NCI-H524 (cell line): ENCODE measurements around the gene NECTIN1.

Source experiments
- DNase-seq, 2 experiments: peaks; one replicate each; lab custom pipeline; 2025; lab: John Stamatoyannopoulos, UW

NECTIN1 gene

DNA sequence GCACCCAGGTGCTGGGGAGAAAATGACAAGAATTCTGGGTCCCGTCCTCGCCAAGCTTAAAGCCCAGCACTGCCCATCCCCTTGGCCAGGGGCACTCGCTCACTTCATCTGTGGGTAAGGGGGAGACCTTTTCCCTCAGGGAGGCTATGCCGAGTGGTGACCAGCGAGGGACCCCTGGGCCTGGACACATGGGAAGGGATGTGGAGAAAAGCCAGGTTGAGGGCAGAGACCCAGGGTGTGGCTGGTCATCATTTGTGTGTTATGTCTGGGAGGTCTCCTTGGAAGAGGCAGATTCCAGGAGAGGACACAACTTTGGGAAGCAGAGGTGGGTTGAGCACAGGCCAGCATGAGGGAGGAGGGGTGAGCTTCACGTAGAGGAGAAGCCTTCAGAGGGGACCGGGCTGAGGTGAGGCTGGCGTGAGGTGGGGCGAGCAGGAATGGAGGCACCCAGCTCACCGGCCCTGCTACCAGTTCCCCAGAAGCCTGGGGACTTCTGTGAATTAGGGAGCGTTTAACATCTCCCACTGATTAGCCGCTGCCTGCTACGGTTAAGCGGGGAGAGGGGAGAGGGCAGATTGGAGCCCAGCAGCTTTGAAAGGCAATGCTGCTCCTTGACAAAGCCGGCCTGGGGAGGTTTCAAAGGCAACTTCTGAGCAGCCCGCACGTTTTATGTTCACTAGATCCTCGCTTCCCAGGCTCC lies 25.8 kb upstream of the NECTIN1 start:
- DNase-seq = no peak

DNA sequence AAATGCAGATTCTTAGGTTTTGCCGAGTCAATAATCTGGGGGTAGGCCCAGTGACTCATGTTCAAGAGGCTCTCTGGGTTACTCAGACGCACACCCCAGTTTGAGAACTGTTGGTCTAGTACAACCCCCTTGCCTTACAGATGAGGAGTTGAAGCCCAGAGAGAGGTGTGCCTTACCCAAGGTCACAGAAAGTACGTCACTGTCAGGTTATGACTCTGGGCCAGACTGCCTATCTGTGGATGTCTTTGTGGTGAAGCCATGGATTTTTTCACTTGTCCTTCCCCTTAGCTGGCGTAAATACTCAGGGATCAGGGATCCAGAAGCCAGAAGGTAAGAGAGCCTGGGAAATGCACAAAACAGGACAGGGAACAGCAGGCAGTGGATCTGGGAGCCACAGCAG lies 25.2 kb upstream of the NECTIN1 start:
- DNase-seq = no peak

DNA sequence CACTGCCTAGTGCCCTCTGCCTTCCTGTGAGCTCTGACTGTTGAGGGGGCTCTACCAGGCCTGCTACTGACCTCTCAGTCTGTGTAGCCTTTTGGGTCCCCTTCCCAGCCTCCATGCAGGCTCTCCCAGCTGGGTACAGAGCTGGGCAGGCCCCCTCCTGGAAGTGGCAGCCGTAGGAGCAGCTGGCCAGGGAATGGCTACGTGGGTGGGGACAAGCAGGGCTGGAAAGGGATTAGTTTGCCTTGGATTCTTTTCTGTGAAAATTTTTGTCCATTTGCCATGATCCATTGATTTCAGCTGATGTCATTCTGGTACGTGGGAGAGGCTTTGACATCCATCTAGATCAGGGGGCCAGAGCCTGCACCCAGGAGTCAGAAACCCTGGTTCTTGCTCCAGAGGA lies 23.9 kb upstream of the NECTIN1 start:
- peak in 1 of 2 experiments; percentile 71 for DNase-seq

DNA sequence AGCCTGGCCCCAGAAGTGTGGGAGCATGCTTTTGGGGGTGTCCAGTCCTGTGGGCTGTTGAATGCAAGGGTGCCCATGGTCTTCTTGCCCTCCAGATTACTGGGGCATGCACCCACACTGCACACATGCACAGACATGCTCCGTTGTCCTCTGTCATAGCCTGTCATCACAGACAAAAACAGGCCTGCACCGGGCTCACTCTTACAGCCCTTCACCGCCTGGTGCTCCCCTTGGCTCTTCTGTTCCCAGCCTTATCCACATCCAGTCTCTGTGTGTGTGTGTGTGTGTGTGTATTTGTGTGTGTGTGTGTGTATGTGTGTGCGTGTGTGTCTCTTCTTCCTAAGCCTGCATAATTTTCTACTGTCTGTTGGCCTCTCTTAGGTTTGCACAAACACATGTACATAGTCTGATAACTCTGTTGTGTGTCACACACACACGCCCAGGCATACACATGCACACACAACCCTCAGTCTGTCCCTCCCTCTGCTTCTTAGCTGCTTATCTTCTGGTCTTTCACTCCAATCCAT lies 23.4 kb upstream of the NECTIN1 start:
- DNase-seq = no peak

DNA sequence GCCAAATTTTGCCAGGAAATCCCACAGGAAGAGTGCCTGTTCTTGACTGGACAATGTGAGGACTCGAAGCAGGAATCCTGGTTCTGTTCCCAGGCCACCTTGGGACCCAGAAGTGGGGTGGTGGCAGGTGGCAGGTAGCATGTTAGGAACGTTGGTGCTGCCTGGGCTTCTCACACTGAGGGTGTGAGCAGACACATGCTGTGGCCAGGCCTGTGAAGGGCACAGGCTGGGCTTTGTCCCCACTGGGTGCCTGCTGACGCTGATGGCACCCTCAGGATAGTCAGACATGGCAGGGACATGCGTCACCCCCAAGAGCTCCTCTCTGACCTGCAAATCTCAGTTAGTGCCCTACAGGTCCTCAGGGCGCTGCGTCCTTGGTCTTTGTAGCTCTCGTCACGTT lies 21.1 kb upstream of the NECTIN1 start:
- DNase-seq = no peak

DNA sequence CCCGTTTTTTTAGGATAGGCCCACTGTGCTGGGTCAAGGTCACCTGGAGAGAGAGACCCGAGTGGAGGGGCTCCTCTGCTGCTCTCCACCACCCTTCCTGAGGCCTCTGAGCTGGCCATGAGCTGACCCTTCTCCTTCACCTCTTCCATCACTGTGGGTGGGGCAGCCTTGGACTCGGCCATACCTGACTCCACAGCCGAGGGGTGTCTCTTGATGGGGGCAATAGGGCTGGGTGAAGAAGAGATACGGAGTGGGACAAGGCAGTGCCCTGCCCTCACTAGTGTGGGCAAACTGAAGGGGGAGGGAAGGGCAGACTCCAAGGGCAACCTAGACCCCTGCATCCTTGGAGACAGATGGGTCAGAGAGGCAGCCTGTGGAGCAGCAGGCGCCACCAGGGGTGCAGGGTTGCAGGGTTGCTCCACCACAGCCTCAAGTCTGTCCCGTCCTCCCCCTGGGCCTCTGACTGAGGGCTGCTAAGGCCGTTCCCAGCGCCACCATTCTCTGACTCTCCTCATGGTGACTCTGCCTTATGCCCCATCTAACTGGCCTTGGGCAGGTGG lies 20.1 kb upstream of the NECTIN1 start:
- DNase-seq = no peak

DNA sequence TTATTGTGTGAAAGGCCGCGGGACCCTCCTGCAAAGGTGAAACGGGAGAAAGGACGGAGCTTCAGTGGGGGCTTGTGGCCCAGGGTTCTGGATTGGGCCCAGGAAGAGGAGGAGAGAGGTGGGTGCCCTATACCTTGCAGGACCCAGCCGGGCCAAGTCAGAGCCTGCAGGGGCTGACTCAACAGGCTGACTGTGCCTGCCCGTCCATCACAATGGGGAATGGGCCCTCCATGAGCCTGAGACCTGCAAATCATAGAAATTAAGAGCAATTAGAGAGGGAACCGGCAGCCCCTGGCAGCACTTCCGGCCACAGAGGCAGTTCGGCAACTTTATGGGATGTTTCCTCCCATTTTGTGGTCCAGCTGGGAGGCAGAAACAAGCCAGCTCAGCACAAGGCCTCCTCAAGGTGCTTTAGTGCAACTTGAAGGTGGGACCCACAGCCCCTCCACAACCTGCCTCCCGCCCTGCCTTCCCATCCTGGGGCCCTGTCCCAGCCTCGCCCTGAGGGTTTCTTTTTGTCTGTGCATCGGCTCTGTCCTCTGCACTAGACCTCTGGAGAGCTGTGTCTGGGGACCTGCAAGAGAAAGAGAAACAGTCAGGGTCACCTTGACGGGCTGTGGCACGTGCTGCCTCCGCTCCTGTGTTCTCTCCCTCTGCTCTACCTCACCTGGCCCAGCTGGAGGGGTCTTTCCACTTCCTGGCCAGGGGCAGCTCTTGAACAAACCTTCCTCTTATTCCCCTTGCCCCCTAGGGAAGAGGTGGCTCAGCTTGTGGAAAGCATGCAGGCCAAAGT lies 19.1 kb upstream of the NECTIN1 start:
- no peak for DNase-seq

DNA sequence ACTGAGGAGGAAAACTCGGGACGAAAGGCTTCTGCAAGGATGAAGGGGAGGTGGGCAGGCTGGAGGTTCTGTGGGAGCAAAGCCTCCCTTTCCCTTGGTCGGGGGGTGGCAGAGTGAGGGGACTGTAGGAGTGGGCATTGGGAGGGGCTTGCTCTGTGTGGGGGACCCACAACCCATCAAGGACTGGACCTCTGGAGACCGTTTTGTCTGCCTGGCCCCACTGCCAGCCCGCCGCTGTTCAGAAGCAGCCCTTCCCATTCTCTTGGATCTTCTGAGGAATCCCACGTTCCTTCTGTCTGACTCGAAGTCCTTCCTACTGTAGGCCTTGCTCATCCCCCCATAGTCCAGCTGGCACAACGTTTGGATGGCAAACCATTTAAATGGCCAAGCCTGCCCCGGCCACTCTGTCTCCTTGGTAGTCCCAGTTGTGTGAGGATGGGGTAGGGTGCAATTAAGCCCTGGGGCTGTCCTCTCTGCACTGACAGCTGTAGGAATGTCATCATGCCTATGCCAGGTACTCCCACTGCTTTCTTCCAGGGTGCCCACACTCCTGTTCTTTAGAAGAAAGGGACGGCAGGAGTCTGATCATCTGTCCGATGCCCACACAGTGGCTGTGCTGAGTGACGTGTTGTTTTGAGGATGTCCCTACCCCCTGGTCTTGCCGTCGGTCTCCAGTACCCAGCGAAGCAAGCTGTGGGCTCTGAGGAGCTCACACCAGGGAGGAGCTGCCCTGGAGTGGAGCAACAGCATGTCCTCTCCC lies 17.0 kb upstream of the NECTIN1 start:
- DNase-seq = no peak

DNA sequence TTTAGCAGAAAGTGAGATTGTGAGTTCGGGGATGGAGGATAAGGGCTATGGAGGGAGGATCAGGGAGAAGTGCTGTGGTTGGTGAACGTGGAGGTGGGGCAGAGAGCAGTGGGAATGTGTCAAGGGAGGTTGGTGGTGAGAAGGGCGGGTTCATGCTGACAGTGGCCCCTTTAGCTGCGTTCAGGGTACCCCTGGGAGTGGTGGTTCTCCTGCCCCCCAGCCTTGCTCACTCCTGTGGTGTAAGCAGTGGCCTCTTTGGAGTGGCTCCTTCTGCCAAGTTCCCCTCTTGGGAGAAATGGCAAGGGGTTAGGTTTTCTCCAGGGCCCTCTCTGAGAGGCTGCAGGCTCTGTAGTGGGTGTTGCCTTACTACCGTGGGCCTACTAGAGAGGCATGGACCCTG lies 16.1 kb upstream of the NECTIN1 start:
- DNase-seq = no peak

DNA sequence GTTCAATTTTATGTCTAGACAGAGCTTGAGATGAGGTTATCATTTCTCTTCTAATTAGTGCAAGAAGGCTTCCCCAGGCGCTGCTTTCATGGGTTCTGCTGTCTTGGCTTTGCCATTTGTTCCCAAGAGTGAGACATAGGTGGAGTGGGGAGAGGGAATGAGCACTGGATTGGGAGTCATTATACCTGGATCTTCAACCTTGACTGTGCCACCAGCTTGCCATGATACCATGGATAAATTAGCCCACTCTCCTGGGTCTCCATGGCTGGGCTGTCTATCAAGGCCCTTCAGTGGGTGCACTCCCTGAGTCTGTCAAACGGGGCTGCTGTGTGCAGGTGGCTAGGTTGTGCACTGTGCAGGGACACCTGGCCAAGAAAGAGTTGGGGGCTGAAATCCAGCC lies 15.6 kb upstream of the NECTIN1 start:
- DNase-seq = no peak

DNA sequence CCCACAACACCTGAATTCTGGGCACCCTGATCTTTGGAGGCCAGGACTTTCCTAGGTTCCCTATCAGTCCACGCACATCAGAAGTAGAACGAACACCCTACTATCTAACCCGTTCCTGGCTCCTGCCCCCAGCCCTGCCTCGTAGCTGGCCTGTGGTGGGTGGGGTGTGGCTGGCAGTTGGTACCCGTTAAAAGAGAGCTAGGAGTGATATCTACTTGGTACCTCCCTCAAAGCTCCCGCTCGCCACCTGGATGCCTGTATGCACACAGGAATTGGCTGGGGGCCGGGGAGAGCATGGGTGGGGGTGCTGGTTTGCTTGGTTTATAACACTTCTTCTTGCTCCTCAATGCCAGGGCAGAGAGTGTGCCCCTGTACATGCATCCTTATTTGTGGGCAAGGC lies 14.0 kb upstream of the NECTIN1 start:
- DNase-seq = no peak

DNA sequence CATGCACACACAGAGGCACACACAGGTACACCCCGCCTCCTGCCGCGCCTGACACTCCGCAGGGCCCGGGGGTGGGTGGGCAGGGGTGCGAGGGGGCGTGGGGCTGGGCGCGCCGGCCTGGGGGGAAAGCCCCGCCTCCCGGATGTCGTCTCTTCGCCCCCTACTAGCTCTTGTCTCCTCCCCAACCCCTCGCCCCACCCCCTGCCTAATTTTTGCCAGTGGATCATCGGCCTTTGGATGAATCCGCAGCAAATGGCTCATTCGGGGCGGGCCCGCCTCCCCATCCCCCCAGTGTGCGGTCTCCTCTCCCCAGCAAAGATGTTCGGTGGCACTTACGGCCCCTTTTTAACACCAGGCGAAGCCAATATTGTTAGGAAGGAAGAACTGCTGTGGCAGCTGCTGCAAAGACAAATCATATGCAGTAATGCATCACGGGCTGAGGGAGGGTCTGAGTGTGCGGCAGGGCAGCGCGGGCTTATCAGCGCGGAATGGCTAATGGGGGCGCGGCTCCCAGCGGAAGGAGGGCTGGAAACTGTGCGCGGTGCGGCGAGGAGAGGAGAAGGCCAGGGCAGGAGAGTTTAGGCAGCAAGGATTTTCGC lies 13.4 kb upstream of the NECTIN1 start:
- peak in 1 of 2 experiments; percentile 28 for DNase-seq

DNA sequence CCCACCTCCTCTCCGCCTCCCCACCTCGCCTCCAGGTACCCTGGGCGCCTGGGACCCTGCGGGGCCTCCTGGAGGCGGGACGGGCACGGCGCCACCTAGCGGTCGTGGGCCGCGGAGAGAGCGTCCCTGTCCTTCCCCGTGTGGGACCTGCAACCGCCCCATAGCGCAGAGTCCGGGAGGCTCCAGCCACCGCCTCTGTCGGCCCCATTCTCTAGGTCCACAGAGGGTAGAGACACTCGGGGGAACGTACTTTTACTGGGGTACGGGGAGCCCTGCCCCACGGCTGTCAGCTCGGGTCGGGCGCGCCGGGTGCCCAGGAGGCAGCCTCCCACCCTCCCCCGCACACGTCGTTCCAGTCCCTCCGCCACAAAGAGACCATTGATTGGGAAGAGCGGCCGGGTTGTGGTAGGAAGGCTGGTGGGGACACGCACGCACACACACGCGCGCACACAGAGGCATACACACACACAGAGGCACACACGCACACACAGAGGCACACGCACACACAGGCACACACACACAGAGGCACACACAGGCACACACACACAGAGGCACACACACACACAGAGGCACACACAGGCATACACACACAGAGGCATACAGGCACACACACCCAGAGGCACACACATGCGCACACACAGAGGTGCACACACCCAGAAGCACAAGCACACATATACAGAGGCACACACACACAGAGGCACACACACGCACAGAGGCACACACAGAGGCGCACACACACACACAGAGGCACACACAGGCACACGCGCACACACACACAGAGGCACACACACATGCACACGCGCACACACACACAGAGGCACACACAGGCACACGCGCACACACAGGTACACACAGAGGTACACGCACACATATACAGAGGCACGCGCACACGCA lies 12.6 kb upstream of the NECTIN1 start:
- DNase-seq = no peak

DNA sequence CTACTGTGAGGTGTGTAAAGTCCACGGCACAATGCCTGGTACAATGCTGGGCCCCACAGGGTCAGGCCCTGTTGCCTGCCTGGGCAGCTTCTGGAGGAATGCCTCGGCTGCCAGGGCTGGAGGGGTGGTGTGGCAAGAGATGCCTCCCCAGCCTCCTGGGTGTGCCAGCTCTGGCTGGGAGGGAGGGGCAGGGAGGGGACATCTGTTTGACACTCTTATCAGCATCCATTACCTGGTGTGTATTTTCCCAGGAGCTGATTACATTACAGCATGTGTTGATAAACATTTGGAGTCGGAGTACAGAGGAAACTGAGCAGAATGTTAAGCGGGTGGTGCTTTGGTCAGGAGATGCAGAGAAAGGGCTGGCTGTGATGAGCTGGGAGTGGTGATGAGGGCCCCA lies 11.0 kb upstream of the NECTIN1 start:
- DNase-seq = no peak

DNA sequence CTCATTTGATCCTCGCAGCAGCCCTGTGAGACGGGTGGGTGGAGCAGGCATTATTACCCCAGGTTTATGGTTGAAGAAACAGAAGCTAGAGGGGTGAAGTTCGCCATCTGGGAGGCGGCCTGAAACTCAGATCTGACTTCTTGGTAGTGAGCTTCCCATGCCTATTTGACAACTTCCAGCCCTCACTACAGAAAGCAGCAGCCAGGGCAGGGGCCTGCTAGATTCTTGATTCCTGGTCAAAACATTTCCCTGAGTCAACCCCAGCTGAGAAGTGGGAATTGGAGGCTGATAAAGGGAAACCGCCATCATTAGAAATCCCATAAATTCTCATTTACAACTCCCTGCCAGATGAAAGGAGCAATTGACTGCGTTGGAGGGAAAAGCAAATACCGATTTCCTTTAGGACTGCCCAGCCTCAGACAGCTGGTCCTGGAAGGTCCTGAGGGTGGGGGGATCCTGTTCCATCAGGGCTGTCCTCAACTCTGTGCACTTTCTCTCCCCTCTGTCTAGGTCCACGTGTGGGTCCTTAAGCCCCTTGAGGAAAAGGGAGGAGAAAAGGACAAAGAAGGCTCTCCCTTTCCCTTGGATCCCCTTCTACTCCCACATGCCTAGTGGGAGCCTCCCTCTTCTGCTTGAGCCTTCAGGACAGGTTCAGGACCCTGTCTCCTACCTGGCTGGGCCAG lies 10.2 kb upstream of the NECTIN1 start:
- DNase-seq = no peak

DNA sequence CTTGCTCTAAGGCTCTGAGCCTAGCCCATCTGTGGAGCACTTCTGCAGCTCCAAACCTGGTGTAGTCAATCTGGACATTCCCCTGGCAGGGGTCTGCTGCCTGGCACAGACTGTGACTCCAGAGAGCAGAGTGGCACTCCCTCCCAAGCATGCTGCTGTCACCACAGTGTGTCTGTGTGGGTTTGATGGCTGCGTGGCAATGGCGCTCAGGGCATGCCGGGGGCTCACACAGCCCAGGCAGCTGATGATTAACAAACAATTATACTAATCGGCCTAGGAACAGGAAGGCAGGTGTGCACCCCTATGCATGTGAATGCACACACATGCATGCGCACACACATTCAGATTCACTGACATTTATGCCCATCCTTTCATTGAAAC lies 9.0 kb upstream of the NECTIN1 start:
- DNase-seq = no peak

DNA sequence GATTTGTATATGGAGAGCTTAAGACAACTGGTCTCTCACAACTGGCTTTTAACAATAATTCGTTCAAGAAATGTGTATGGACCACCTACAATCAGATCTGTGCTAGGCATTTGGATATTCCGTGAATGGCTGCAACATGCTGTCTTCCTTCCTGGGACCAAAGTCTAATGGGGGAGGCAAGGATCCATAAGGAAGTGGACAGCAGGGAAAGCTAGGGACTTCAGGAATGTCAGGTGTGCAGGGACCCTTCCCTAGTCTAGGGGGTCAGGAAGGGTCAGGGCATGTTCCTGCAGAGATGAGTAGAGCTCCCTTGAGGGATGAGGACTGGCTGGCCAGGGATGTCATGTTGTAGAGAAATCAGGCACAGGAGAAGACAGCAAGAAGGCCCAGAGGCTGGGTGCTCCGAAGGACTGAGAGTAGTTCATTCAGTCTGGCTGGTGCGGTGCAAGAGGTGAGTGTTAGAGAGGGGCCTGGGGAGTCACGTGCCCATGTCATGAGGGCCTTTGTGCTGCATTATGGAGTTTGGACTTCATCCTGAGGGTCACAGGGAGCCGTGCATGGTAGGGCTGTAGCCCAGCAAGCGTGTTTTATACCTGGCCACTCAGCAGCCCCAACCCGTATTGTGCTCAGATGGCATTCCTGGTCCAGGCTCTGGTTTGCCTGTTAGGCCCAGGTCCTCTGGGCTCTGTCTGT lies 8.5 kb upstream of the NECTIN1 start:
- no peak for DNase-seq

DNA sequence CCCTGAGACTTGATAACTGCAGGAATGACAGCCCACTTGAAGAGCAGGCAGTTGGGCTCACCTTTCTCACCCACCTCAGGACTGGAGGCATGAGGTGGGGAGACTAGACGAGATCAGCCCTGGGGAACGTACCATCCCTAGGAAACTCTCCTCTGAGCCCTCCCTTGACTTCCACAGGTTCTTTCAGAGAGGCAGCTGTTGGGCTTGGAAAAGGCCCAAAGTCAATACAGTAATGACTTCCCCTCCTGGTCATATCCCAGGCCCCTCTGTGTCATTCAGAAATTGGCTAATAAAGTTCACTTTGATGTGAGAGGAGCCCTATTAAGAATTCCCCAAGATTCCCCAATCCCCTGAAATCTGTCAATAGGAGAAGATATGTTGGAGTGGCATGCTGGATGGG lies 5.8 kb upstream of the NECTIN1 start:
- no peak for DNase-seq

DNA sequence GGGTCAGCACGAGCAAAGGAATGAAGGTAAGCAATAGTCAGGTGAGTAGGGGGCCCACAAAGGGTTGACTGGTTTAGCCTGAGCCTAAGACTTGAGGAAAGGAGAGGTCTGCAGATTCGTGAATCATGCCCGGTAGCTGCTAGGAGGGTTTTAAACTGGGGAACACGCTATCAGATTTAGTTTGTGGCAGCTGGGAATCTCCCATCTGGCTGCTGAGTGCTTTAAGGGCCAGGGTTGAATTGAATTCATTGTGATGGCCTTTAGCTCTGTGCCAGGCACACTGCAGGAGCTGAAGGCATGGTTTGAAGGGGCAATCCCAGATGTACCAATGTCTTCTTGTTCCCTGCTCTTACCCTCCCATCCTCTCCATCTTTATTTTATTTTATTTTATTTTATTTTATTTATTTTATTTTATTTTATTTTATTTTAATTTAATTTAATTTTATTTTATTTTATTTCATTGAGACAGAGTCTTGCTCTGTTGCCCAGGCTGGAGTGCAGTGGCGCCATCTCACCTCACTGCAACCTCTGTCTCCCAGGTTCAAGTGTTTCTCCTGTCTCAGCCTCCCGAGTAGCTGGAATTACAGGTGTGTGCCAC lies 1.9 kb upstream of the NECTIN1 start:
- peak; percentile 21 to 79 for DNase-seq
